GM23338 (cell line): ENCODE results near the gene EPS8L3.

Experiments
- CREB1 ChIP-seq: fragments of 250-450 bp; sonication (Bioruptor Pico); IDR thresholded peaks from 2 replicates; pipeline ENCODE4 v1.5.0; 2020; ENCODE audit warnings: low read depth, mild to moderate bottlenecking, moderate library complexity
- EZH2 ChIP-seq: fragments of 200-600 bp; sonication (generic); IDR thresholded peaks from one replicate; pipeline ENCODE4 v1.8.0; 2017; ENCODE audit warnings: antibody characterized with exemption, mild to moderate bottlenecking, low read depth; ENCODE audit not compliant: unreplicated experiment
- POLR2AphosphoS5 ChIP-seq: IDR thresholded peaks from 2 replicates; pipeline ENCODE4 v1.6.1; 2016; ENCODE audit warnings: antibody characterized with exemption, low read depth
- TF ChIP-seq, protein P1 (sequence below), 2 experiments: fragments of 200-600 bp in 1 of 2; sonication (generic) in 1 of 2; conservative IDR thresholded peaks; 2 replicates each; pipeline versions ENCODE4 v1.5.1 to v1.6.1; 2016 to 2017; ENCODE audit warnings: antibody characterized with exemption in 2 of 2, low read depth in 2 of 2, mild to moderate bottlenecking in 2 of 2, moderate library complexity in 1 of 2

DNA sequence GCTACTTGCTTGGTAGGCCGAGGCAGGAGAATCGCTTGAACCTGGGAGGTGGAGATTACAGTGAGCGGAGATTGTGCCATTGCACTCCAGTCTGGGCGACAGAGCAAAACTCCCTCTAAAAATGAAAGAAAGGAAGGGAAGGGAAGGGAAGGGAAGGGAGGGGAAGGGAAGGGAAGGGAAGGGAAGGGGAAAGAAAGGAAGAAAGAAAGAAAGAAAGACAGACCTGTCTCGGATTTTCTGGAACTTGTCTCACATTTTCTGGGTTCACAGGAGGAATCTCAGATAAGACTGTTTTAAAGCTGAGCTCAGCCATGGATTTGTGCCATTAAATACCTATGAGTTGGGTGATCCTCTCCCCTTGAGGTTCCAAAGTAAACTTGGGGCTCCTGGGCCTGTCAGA lies 38.8 kb downstream of the EPS8L3 start:
- TF ChIP-seq, protein P1, sequence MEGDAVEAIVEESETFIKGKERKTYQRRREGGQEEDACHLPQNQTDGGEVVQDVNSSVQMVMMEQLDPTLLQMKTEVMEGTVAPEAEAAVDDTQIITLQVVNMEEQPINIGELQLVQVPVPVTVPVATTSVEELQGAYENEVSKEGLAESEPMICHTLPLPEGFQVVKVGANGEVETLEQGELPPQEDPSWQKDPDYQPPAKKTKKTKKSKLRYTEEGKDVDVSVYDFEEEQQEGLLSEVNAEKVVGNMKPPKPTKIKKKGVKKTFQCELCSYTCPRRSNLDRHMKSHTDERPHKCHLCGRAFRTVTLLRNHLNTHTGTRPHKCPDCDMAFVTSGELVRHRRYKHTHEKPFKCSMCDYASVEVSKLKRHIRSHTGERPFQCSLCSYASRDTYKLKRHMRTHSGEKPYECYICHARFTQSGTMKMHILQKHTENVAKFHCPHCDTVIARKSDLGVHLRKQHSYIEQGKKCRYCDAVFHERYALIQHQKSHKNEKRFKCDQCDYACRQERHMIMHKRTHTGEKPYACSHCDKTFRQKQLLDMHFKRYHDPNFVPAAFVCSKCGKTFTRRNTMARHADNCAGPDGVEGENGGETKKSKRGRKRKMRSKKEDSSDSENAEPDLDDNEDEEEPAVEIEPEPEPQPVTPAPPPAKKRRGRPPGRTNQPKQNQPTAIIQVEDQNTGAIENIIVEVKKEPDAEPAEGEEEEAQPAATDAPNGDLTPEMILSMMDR (conservative IDR thresholded peaks at IDR 0.05; ENCODE audit: low read depth in 2 of 2), result no peak
- TF ChIP-seq CREB1 (no peak), POLR2AphosphoS5 (no peak), EZH2 (no peak)
